WERI-Rb-1 (cell line): ENCODE measurements around the gene KISS1.

Experiments used
- DNase-seq: peaks from one replicate; pipeline ENCODE4 v3.0.0-alpha.2; 2020
- H3K27ac ChIP-seq: fragments of 250-450 bp; sonication (Bioruptor Pico); 2 replicates; pipeline ENCODE4 v1.5.1; 2020; ENCODE audit warnings: mild to moderate bottlenecking, moderate library complexity
- H3K27me3 ChIP-seq: fragments of 250-450 bp; sonication (Bioruptor Pico); 2 replicates; pipeline ENCODE4 v1.5.1; 2021; ENCODE audit warnings: mild to moderate bottlenecking, low read depth, moderate library complexity; ENCODE audit not compliant: insufficient read depth, severe bottlenecking
- H3K36me3 ChIP-seq: fragments of 250-450 bp; sonication (Bioruptor Pico); 2 replicates; pipeline ENCODE4 v1.5.1; 2020; ENCODE audit warnings: mild to moderate bottlenecking, moderate library complexity
- H3K4me3 ChIP-seq: 2 replicates; pipeline ENCODE4 v1.5.1; 2011; ENCODE audit warnings: low read depth, mild to moderate bottlenecking, control low read depth, low read length
- H3K9me3 ChIP-seq: fragments of 250-450 bp; sonication (Bioruptor Pico); 2 replicates; pipeline ENCODE4 v1.5.1; 2021; ENCODE audit warnings: mild to moderate bottlenecking, moderate library complexity; ENCODE audit not compliant: severe bottlenecking
- TF ChIP-seq, protein P1 (sequence below): IDR thresholded peaks from 2 replicates; pipeline ENCODE4 v1.5.1; 2011; ENCODE audit warnings: low read depth, mild to moderate bottlenecking, control low read depth, inconsistent platforms, low read length

The KISS1 gene

DNA sequence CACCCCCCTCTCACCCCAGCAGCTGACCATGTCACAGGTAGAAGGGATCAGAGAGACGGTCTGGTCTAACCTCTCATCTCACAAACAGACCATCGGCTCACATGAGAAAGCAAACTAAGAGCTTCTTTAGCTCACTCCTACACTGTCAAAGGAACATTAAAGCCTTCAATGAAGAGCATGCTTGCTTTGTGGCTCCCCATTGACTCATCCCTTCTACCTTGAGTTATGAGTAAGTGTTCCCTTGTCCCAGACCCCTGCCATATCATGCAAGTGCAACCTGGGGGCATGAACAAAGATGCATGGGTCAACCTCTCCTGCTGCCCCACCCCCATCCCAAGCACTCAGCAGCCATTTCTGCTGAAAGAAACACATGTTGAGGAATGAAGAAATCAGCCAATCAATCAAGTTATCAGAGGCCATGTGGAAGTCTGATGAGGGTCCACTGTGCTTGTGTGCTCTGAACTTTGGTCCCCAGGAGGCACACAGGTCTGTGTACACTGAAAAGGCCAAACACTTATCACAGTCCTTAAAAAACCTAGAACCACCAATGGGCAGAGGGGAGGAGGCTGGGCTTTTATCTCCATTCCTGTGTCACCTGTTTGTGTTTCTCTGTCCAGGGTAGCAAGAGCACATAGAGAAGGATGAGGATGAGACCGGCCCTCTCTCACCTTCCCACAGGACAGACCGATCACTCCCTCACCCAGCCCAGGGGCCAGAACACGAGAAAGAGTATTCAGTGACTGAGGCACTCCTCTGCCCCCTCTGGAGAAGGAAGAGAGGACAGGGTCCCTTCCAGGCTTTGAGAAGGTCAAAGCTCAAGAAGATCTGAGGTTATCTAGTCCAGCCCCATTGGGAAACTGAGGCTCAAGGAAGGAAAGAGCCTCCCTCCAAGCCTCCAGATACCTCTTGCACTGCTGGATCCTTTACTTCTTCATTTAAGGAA is 54.0 kb downstream of the KISS1 start:
- H3K27ac ChIP-seq = no peak overlapping the region
- no peak overlapping the region for H3K4me3 ChIP-seq
- DNase-seq = no peak
- H3K27me3 ChIP-seq = no peaks in the 10 kb centered on the region
- TF ChIP-seq, protein P1, sequence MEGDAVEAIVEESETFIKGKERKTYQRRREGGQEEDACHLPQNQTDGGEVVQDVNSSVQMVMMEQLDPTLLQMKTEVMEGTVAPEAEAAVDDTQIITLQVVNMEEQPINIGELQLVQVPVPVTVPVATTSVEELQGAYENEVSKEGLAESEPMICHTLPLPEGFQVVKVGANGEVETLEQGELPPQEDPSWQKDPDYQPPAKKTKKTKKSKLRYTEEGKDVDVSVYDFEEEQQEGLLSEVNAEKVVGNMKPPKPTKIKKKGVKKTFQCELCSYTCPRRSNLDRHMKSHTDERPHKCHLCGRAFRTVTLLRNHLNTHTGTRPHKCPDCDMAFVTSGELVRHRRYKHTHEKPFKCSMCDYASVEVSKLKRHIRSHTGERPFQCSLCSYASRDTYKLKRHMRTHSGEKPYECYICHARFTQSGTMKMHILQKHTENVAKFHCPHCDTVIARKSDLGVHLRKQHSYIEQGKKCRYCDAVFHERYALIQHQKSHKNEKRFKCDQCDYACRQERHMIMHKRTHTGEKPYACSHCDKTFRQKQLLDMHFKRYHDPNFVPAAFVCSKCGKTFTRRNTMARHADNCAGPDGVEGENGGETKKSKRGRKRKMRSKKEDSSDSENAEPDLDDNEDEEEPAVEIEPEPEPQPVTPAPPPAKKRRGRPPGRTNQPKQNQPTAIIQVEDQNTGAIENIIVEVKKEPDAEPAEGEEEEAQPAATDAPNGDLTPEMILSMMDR = peak; percentile 37; the same call in 1 of the 2 replicates
- H3K36me3 ChIP-seq = peaks cover 56% of the 10 kb centered on the region
- H3K9me3 ChIP-seq = peaks cover 3% of the 10 kb centered on the region

DNA sequence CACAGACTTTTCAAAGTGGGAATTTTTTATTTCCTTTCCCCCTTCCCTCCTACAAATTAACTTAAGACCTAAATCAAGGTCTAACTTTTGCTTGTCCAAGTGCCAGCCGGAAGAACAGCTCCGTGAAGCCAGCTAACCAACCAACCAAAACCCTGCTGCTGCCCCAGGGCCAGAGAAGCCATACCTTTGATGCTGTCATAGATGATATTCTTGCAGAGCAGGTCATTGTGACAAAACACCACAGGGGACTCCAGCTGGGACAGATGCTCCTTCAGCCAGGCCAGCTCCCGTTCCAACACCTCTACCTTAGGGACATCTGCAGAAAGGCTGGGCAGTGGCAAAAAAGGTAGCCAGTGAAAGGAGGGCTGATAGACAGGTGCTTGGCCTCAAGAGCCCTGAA is 55.2 kb downstream of the KISS1 start:
- no peak overlapping the region for H3K4me3 ChIP-seq
- DNase-seq = no peak
- TF ChIP-seq, protein P1 = no peak
- no peak overlapping the region for H3K27ac ChIP-seq
- H3K27me3 ChIP-seq = no peaks in the 10 kb centered on the region
- peaks cover 3% of the 10 kb centered on the region for H3K9me3 ChIP-seq
- peaks cover 64% of the 10 kb centered on the region for H3K36me3 ChIP-seq
